SW 1271 (cell line): ENCODE measurements around the gene PLCB2.

Experiments used
- DNase-seq, 2 experiments: peaks; one replicate each; lab custom pipeline; 2025; lab: John Stamatoyannopoulos, UW

PLCB2 gene

DNA sequence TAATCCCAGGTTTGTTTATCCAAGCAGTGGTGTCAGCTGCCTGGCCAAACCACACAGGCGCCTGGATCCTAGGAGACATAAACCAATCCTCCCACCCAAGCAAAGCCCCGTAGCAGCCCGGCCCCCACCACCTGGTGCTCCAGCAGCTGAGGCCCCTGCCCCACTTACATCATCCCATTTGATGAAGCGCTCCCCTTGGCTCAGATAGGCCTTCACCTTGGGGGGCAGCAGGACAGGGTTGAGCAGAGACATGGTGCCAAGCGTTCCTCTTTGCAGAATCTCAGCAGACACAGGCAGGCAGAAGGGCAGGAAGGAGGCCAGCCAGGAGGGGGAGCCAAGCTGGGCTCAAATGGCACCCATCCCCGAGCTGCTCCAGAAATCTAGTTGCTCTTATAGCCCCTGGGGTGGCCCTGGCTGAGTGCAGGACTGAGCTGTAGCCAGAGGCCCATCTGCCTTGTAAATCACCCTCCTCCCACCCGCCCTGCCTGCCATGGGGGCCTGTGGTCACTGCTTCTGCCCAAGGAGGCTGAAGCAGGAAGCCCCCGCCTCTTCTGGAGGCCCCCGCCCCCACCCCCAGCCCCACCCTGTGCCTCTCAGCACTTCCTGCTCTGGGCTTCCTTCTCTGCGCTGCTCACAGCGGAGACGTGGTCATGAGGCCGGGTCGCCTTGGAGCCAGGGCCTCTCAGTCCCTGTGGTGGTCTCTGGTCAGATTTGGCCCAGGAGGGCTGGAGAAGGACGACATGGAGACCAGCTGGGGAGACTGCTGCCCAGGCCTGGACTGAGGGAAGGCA is at the start of gene PLCB2:
Gene PLCB2 (minus strand): TSS at position 515 of the 791 bp plus-strand sequence. CDS start 263 bp downstream, at position 252.
- DNase-seq, result peak in 1 of 2 experiments; percentile 5

DNA sequence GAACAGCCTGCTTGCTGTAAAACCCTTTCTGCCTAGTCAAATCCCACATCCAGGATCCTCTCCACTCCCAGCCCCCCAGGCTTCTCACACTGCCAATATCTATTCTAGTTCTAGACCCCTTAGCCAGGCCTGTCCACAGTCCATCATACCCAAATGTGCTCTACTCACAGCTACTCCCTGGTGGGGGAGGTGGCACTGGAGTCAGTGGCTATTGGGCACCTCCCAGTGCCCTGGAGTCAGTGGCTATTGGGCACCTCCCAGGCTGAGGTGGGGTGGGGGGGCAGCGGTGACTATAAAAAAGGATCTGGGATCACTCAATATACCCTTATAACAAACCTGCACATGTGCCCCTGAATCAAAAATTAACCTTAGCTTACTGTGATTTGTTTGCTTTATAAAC is 49.5 kb upstream of the PLCB2 start:
- DNase-seq, result no peak

- DNase-seq, result no peak
Measured at GRCh38 chr15:40355976-40356585, 48.3 kb upstream of the PLCB2 start.

- no peak for DNase-seq
Measured at GRCh38 chr15:40354408-40355171, 46.9 kb upstream of the PLCB2 start.

GRCh38 chr15:40353697-40354096 is 46.0 kb upstream of the PLCB2 start:
- DNase-seq, result no peak

DNA sequence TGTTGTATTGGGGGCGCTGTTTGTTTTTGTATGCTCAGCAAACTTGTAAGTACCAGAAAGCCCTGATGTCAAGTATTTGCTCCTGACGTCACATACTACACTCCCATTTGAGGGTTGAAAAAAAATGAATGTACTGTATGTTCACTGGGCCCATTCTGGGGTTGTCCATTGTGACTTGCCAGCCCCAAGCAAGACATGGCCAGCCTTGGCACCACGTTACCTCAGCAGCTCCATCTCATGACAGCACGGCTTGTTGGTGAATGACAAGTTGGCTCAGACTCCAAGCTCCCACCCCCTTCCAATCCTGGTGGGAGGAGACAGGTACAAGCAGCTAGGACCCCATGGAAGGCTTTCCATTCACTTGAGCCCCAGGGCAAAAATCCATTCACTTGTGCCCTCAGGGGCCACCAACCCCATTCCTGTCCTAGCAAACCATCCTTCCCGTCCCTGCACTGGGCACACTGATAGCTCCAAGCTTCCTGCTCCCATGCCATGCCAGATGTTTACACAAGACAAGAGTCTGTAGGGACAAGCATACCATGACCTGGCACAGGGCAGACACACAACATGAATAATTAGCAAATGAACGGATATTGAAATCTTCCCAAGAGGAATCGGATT is 44.7 kb upstream of the PLCB2 start:
- DNase-seq, result no peak

DNA sequence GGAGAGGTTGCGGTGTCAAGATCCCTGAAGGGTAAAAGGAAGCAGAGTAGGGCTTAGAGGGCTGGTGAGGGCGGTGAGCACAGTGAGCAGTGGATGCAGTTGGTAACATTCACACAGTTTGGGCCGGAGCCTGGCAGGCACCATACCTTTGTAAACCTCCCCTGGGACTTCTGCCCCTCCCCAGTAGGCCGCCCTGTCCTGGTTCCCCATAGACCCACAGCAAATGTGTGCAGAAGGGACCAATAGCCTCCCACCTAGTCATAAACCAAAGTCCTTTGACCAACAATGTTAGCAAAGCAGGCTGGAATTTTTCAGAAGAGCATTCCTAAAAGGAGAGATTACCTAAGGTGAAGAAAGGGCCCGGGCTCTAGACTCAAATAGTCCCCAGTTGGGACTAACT is 41.4 kb upstream of the PLCB2 start:
- no peak for DNase-seq

GRCh38 chr15:40348474-40348870 is 40.7 kb upstream of the PLCB2 start:
- DNase-seq, result no peak

GRCh38 chr15:40347559-40348473 is 40.1 kb upstream of the PLCB2 start:
- DNase-seq, result no peak

DNA sequence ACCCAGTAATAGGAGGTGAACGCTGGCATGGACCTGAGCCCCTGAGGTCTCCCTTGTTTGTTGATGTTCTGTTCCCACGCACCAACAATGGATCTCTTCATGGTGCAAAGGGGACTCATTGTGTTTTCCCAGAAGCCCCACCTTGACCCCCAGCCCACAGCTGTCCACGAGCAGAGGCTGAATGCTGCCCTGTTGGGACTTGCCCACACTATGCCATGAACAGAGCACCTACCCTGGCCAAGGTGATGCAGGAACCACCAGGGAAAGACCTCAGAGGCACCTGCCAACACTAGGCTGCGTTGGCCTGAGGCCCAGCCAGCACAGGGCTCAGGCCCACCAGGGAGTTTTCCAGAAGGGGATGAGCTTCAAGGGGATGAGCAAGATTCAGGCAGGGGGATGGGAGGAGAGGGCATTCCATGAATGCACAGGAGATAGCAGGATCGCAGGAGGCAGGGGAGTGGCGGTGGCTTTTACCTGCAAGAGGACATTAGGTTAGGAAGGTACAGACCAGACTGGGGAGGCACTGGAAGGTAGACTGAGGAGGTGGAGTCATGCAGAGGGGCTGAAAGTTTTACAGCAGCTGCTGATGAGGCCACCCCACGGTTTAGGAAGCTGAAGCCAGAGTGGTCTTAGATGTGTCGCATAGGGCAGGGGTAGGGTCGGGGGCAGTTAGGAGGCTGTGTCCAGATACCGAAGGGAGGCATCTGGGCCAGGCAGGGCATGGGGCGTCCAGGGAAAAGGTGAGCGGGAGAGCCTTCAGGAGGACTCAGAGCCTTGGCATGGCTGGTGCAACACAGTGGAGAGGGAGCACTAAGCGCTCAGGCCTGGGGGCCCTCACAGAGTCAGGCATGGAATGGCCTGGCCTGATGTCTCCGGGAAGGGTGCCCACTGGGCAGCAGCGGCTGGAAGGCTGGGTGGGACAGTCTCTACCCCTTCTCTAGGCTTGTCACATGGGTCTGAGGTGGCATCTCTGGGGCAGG is 39.1 kb upstream of the PLCB2 start:
- DNase-seq, result no peak

- DNase-seq, result no peak
Measured at GRCh38 chr15:40345867-40346578, 38.3 kb upstream of the PLCB2 start.

DNA sequence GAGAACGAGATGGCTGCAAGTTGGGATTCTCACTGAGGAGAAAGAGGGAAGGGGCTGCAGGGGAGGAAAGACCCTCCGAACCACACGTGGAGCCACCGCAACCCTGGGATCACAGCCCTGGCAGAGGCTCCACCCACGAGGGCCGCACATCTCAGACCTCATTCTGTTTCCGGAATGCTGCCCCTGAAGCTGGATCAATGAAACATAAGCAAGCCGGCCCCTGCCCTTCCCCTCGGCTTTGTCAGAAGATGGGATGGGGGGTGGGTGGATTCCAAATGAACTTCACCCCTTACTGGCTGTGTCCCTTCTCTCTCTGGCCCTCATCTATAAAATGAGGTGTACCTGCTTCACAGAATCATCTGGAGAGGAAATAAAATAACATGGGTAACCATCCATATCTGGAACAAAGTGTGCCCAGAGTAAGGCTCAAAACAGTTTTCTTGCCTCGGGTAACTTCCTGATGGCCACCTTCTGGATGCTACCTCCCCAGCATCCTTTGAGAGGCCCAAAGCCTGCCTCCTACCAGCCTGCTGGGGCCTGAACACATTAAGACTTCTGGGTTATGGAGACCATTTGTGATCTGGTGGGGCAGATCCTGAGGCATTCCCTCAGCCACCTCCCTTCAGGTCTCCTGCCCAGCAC is 37.6 kb upstream of the PLCB2 start:
- DNase-seq, result no peak

- DNase-seq, result peak in 1 of 2 experiments; percentile 57
Measured at GRCh38 chr15:40344631-40345120, 36.9 kb upstream of the PLCB2 start.

GRCh38 chr15:40344217-40344616 is 36.5 kb upstream of the PLCB2 start:
- DNase-seq, result no peak

GRCh38 chr15:40343512-40343911 is 35.8 kb upstream of the PLCB2 start:
- peak; percentile 68 to 76 for DNase-seq

DNA sequence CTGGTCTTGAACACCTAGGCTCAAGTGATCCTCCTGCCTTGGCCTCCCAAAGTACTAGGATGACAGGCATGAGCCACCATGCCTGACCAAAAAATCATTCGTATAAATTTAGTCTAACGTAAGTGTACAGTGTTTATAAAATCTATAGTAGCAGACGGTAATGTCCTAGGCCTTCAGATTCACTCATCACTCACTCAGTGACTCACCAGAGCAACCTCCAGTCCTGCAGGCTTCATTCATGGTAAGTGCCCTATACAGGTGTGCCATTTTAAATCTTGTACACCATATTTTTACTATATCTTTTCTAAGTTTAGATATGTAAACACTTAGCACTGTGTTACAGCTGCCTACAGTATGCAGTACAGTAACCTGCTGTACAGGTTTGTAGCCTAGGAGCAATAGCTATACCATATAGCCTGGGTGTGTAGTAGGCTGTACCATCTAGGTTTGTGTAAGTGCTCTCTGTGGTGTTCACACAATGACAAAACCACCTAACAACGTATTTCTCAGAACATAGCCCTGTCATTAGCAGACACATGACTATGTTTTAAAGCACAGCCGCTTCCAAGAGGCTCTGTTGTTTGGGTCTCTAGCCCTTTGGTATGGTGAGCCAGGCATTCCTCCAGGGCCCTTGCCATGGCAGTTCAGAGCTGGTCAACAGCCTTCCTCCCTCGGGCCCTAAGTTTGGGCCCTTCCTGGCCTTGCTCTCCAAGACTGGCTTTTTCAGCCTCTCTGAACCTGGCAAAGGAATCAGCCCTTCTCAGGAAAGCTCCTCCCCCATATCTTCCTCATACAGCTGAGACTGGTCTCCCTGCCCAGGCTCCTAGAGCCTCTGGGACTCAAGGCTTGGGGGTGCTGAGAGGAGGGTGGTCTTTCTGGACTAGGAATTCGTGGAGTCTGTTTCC is 34.9 kb upstream of the PLCB2 start:
- DNase-seq, result no peak

GRCh38 chr15:40340740-40341400 is 33.1 kb upstream of the PLCB2 start, which contains the start of gene CCDC9B:
TSS of gene CCDC9B (minus strand) at chr15:40340939. CDS start at chr15:40340819, 120 bp downstream.
- peak in 1 of 2 experiments; percentile 61 for DNase-seq
